ENCODE data around the gene TRIM63.

- TF ChIP-seq, protein P1, sequence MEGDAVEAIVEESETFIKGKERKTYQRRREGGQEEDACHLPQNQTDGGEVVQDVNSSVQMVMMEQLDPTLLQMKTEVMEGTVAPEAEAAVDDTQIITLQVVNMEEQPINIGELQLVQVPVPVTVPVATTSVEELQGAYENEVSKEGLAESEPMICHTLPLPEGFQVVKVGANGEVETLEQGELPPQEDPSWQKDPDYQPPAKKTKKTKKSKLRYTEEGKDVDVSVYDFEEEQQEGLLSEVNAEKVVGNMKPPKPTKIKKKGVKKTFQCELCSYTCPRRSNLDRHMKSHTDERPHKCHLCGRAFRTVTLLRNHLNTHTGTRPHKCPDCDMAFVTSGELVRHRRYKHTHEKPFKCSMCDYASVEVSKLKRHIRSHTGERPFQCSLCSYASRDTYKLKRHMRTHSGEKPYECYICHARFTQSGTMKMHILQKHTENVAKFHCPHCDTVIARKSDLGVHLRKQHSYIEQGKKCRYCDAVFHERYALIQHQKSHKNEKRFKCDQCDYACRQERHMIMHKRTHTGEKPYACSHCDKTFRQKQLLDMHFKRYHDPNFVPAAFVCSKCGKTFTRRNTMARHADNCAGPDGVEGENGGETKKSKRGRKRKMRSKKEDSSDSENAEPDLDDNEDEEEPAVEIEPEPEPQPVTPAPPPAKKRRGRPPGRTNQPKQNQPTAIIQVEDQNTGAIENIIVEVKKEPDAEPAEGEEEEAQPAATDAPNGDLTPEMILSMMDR (IDR thresholded peaks at IDR 0.05): no peak
- TF ChIP-seq EP300 (IDR thresholded peaks at IDR 0.05; ENCODE audit: low read depth): no peak
These were observed 32.8 kb downstream of the TRIM63 start for GRCh38 chr1:26034504-26035202.
